HG03045 (cell line): ENCODE measurements around the gene FGGY.

ENCODE experiments used
- ATAC-seq: cut with Tn5 transposase; IDR thresholded peaks from one replicate; pipeline ENCODE4 v1.9.1; 2021; ENCODE audit warnings: mild to moderate bottlenecking, moderate library complexity; ENCODE audit not compliant: unreplicated experiment

The FGGY gene

GRCh38 chr1:59779949-59780348 is 483.1 kb downstream of the FGGY start:
- ATAC-seq = no peak

- no peak for ATAC-seq
Measured at GRCh38 chr1:59788825-59789224, 491.9 kb downstream of the FGGY start.

GRCh38 chr1:59798600-59798999 is 501.7 kb downstream of the FGGY start:
- no peak for ATAC-seq

- ATAC-seq = no peak
Measured at GRCh38 chr1:59803458-59804038, 506.7 kb downstream of the FGGY start.

- no peak for ATAC-seq
Measured at GRCh38 chr1:59804301-59804700, 507.4 kb downstream of the FGGY start.

- ATAC-seq = no peak
Measured at GRCh38 chr1:59805554-59805953, 508.7 kb downstream of the FGGY start.
